ENCODE results near the gene FBXL3.

DNA sequence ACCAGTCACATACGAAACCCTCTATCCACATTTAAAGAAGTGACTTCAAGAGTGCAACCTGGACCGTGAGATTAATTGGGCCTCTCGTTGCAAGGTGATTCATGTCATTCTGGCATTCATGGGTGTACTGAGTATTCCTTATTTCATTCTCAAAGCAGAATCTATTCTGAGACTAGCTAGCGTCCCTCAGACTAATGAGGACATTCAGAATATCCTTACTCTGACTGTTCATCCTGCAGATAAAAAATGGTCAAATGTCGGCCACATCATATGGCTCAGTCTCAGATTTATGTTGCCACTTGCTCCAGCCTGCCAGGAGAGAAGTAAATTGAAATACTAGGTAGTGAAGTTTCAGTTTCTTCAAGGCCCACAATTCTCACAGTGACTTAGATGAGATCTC, 71.3 kb downstream of the FBXL3 start:
- TF ChIP-seq, protein P1, sequence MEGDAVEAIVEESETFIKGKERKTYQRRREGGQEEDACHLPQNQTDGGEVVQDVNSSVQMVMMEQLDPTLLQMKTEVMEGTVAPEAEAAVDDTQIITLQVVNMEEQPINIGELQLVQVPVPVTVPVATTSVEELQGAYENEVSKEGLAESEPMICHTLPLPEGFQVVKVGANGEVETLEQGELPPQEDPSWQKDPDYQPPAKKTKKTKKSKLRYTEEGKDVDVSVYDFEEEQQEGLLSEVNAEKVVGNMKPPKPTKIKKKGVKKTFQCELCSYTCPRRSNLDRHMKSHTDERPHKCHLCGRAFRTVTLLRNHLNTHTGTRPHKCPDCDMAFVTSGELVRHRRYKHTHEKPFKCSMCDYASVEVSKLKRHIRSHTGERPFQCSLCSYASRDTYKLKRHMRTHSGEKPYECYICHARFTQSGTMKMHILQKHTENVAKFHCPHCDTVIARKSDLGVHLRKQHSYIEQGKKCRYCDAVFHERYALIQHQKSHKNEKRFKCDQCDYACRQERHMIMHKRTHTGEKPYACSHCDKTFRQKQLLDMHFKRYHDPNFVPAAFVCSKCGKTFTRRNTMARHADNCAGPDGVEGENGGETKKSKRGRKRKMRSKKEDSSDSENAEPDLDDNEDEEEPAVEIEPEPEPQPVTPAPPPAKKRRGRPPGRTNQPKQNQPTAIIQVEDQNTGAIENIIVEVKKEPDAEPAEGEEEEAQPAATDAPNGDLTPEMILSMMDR (IDR thresholded peaks at IDR 0.05; ENCODE audit: insufficient read depth, low read depth, low read length), result no peak
- TF ChIP-seq EZH2 (IDR thresholded peaks at IDR 0.05; ENCODE audit: insufficient read depth, low read length), result no peak
